ENCODE data around the gene PCYT1B. TPM values are rescaled to one million over a fixed set of nuclear protein-coding genes. Genes with fewer than 3 reads are reported as not detected.

The PCYT1B gene
- total and polyA plus RNA-seq, 8 donors, result 0.06 to 3.1 (median 0.21) TPM; not detected in 4

- intact Hi-C loops (cut with DNase I; ENCODE audit: low total_unique reads), result no loop called here
Measured at GRCh38 chrX:24567169-24567568, 80.0 kb downstream of the PCYT1B start.

GRCh38 chrX:24566240-24566639 lies 80.9 kb downstream of the PCYT1B start:
- Histone ChIP-seq H3K36me3 (no peaks in the 10 kb centered on the region), H3K27ac (no peak overlapping the region), H3K4me1 (no peaks in the 10 kb centered on the region), H3K27me3 (no peaks in the 10 kb centered on the region), H3K4me3 (no peak overlapping the region), H3K9me3 (no peaks in the 10 kb centered on the region)
- DNase-seq, result peak in 1 of 2 donors; percentile 29
- WGBS, 5 donors, result 61 to 71% (median 67%) methylated on average over 3 of the region's 3 CpGs
- no peak for TF ChIP-seq POLR2A (IDR thresholded peaks at IDR 0.05)
- no peak for TF ChIP-seq CTCF (IDR thresholded peaks at IDR 0.05)
- TF ChIP-seq POLR2AphosphoS5 (IDR thresholded peaks at IDR 0.05), result peak in 1 of 3 donors; percentile 6
- TF ChIP-seq EP300 (IDR thresholded peaks at IDR 0.05), result no peak
- intact Hi-C loops (cut with DNase I; ENCODE audit: low total_unique reads), result no loop called here

More at GRCh38 chrX:24567169-24567568, 80.0 kb downstream of the PCYT1B start:
- no peak overlapping the region for H3K27ac ChIP-seq
- no peaks in the 10 kb centered on the region for H3K4me1 ChIP-seq
- H3K27me3 ChIP-seq, result no peaks in the 10 kb centered on the region
- TF ChIP-seq EP300 (IDR thresholded peaks at IDR 0.05) (no peak), POLR2AphosphoS5 (IDR thresholded peaks at IDR 0.05) (no peak)
- DNase-seq, result no peak
- no peaks in the 10 kb centered on the region for H3K9me3 ChIP-seq
- H3K36me3 ChIP-seq, result no peaks in the 10 kb centered on the region
- WGBS, 5 donors, result 65 to 84% (median 74%) methylated on average over 4 of the region's 4 CpGs
- no peak overlapping the region for H3K4me3 ChIP-seq

GRCh38 chrX:24563291-24564010 lies 83.7 kb downstream of the PCYT1B start:
- no peaks in the 10 kb centered on the region for H3K4me1 ChIP-seq
- H3K9me3 ChIP-seq, result no peaks in the 10 kb centered on the region
- H3K4me3 ChIP-seq, result no peak overlapping the region
- WGBS, 5 donors, result 85 to 94% (median 90%) methylated on average over 15 to 19 of the region's 19 CpGs
- no peak for TF ChIP-seq CTCF (IDR thresholded peaks at IDR 0.05)
- no peak for TF ChIP-seq EP300 (IDR thresholded peaks at IDR 0.05)
- no peak for TF ChIP-seq POLR2AphosphoS5 (IDR thresholded peaks at IDR 0.05)
- TF ChIP-seq POLR2A (IDR thresholded peaks at IDR 0.05), result no peak
- no peak for DNase-seq
- intact Hi-C loops (cut with DNase I; ENCODE audit: low total_unique reads), result no loop called here
- no peaks in the 10 kb centered on the region for H3K27me3 ChIP-seq
- no peaks in the 10 kb centered on the region for H3K36me3 ChIP-seq
- no peak overlapping the region for H3K27ac ChIP-seq

GRCh38 chrX:24561121-24561520 lies 86.0 kb downstream of the PCYT1B start:
- H3K4me3 ChIP-seq, result no peak overlapping the region
- H3K4me1 ChIP-seq, result no peaks in the 10 kb centered on the region
- 53 to 74% (median 68%) methylated on average over 4 to 5 of the region's 5 CpGs for WGBS, 5 donors
- H3K27ac ChIP-seq, result no peak overlapping the region
- no peaks in the 10 kb centered on the region for H3K36me3 ChIP-seq
- no peaks in the 10 kb centered on the region for H3K9me3 ChIP-seq
- intact Hi-C loops (cut with DNase I; ENCODE audit: low total_unique reads), result no loop called here
- no peak for TF ChIP-seq POLR2A (IDR thresholded peaks at IDR 0.05)
- no peak for TF ChIP-seq POLR2AphosphoS5 (IDR thresholded peaks at IDR 0.05)
- TF ChIP-seq EP300 (IDR thresholded peaks at IDR 0.05), result no peak
- no peak for TF ChIP-seq CTCF (IDR thresholded peaks at IDR 0.05)
- H3K27me3 ChIP-seq, result no peaks in the 10 kb centered on the region
- no peak for DNase-seq

- intact Hi-C loops (cut with DNase I; ENCODE audit: low total_unique reads), result no loop called here
- 40 to 62% (median 50%) methylated on average over 4 of the region's 4 CpGs for WGBS, 5 donors
- Histone ChIP-seq H3K36me3 (no peaks in the 10 kb centered on the region), H3K4me1 (no peaks in the 10 kb centered on the region), H3K4me3 (no peak overlapping the region), H3K9me3 (no peaks in the 10 kb centered on the region), H3K27ac (no peak overlapping the region), H3K27me3 (no peaks in the 10 kb centered on the region)
- peak in 1 of 2 donors; percentile 53 for DNase-seq
- TF ChIP-seq CTCF (IDR thresholded peaks at IDR 0.05), result no peak
- no peak for TF ChIP-seq EP300 (IDR thresholded peaks at IDR 0.05)
- TF ChIP-seq POLR2A (IDR thresholded peaks at IDR 0.05), result no peak
- TF ChIP-seq POLR2AphosphoS5 (IDR thresholded peaks at IDR 0.05), result no peak
Measured at GRCh38 chrX:24553011-24553410, 94.1 kb downstream of the PCYT1B start.

All from stomach (tissue), 9 donors.